Measurements from ENCODE around the gene ANKS1A.
"Not testable (repeated sequence)": the region's sequence is repeated elsewhere in the genome, so short reads cannot be mapped to it uniquely, and the experiment has no call there.

The ANKS1A gene

DNA sequence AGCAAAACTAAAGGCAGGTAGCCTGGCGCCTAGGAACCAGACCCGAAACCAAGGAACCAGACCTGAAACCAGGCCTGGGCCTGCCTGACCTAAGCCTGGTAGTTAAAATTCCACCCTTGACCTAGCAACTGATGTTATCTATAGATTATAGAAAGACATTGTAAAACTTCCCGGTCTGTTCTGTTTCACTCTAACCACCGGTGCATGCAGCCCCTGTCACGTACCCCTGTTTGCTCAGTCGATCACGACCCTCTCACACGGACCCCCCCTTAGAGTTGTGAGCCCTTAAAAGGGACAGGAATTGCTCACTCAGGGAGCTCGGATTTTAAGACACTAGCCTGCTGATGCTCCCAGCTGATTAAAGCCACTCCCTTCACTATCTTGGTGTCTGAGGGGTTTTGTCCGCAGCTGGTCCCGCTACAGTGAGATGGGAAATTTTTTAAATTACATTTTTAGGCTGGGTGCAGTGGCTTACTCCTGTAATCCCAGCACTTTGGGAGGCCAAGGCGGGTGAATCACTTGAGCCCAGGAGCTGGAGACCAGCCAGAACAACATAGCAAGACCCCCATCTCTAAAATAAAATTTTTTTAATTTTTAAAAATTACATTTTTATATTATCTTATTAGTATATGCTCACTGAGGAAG lies 115.0 kb downstream of the ANKS1A start:
- not testable (repeated sequence) for DNase-seq

- DNase-seq, result no peak
These were observed 118.0 kb downstream of the ANKS1A start for GRCh38 chr6:35007016-35007415.

DNA sequence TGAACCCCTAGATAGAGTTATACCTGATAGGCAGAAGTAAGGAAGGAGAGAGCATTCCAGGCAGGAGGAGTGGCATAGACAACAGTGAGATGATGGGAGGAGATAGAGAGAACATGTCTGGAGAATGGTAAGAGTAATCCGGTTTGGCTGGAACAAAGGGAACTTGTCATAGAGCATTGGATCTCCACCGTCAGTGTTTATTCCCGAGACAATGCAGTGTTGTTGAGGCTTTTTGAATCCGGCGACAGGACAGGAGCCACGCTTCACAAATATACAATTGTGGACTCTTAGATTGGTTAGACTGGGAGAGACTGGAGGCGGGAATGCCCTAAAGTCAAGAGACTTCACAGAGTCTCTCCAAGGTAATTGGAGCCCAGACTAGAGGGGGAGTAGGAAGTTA lies 119.8 kb downstream of the ANKS1A start:
- DNase-seq, result no peak

DNA sequence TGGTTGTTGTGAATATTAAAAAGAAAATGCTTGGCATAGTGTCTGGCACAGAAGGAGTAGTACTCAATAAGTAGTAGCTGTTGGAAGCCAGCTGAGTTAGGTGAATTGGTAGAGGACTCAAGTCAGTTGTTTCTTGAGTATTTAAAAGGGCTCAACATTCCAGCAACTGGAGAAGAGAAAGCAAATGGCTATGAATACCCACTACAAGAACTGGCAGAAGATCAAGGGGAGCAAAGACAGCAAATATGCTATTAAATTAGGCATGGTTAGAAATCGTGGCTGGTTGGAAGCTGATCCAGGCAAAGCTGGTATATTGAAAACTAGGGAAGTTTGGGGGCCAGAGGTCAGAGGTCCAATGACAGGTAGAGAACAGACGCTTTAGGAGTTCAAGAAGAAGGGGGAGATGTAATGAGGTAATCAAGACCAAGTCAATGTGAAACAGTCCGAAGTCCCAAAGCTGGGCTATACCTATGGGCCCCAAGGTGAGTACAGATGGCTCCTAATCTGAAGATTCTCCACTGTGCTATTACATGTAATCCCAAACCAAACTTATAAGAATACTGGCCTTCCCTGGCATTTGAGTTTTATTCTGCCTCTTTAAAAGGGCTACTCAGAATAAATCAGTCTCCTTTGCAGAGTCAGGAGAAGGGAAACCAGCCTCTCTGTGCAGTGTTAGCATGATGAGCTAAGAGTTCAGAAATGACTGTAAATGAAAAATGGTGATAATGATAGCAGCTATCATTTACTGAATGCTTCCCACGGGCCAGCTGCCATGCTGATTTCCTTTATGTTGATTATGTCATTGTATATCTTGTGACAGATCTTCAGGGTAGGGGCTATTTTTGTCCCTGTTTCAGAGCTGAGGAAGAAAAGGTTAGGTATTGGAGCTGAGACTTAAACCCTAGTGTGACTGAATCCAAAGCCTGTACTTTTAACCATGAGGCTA lies 122.3 kb downstream of the ANKS1A start:
- no peak for DNase-seq

DNA sequence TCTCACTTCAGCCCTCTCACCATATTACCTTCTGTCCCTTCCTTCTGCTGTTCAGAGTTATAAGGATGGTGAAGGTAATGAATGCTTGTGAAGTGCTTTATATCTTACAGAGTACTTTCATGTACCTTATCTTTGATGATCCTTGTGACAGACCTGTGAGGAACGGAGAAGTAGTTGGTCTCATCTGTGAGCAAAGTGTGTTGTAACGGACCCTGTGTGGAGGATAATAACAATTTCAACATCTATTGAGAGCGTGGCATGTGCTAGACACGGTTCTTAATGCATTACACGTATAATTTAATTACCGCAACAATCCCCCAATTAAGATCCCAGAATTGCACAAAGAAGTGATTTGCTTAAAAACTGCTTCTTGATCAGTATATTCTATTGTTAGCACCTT lies 124.6 kb downstream of the ANKS1A start:
- peak; percentile 36 for DNase-seq

- no peak for DNase-seq
These were observed 125.3 kb downstream of the ANKS1A start for GRCh38 chr6:35014341-35014740.

DNA sequence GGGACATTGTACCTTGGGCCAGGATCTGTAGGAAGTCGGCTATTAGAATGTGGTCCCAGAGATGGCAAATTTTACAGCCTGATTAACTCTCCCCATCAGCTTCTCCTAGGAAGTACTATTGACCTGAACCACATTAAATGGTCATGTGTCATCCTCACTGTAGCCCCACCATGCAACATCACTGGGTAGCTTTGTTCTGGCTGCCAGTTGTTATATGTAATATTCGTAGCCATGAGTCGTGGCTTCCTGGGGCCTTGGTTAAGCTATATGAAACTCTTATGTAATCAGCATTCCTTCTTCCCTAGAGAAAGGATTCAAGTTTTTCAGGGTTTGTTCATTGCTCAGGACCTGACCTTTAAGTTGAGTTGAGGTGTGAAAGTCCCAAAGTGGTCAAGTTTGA lies 125.7 kb downstream of the ANKS1A start:
- DNase-seq, result peak; percentile 20

- no peak for DNase-seq
These were observed 126.4 kb downstream of the ANKS1A start for GRCh38 chr6:35015476-35015875.

GRCh38 chr6:35015996-35016395 lies 126.9 kb downstream of the ANKS1A start:
- no peak for DNase-seq

GRCh38 chr6:35016502-35017321 lies 127.7 kb downstream of the ANKS1A start:
- DNase-seq, result no peak

DNA sequence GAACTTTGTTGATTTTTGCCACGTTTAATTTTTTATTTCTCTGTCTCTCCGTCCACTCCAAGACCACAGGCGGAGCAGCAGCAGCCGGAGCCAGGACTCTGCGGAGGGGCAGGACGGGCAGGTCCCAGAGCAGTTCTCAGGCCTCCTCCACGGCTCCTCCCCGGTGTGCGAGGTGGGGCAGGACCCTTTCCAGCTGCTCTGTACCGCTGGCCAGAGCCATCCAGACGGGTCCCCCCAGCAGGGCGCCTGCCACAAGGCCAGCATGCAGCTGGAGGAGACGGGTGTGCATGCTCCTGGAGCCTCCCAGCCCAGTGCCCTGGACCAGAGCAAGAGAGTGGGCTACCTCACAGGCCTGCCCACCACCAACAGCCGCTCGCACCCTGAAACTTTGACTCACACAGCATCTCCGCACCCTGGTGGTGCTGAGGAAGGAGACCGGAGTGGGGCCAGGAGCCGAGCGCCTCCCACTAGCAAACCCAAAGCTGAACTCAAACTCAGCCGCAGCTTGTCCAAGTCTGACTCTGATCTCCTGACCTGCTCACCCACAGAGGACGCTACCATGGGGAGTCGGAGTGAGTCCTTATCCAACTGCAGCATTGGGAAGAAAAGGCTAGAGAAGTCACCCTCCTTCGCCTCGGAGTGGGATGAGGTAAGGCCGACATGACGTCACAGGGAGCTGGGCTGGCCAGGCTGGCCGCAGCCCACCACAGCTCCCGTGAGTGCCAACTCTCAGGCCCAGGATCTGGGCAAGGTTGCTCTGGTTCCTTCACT lies 128.5 kb downstream of the ANKS1A start:
- no peak for DNase-seq

- DNase-seq, result no peak
These were observed 129.1 kb downstream of the ANKS1A start for GRCh38 chr6:35018182-35018519.

GRCh38 chr6:35018746-35019145 lies 129.7 kb downstream of the ANKS1A start:
- no peak for DNase-seq

DNA sequence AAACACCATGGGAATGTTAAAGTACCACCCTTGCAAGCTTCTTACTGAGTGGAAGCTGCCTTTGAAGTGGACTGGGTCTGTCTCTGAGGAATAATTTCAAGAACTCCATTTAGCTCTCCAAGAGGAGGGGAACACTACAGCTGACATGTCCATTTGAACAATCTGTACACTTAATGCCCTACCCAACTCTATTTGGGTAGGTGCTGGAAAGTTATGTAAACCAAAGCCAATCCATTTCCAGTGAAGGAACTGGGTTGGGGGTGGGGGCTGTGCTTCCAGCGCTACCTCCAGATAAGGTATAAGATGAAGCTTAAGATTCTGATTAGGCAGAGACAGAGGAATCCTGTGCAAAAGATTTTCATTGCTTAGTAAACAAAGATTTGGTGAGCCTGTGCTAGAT lies 130.1 kb downstream of the ANKS1A start:
- DNase-seq, result no peak

GRCh38 chr6:35019831-35020230 lies 130.8 kb downstream of the ANKS1A start:
- no peak for DNase-seq

- no peak for DNase-seq
These were observed 131.9 kb downstream of the ANKS1A start for GRCh38 chr6:35021004-35021403.

DNA sequence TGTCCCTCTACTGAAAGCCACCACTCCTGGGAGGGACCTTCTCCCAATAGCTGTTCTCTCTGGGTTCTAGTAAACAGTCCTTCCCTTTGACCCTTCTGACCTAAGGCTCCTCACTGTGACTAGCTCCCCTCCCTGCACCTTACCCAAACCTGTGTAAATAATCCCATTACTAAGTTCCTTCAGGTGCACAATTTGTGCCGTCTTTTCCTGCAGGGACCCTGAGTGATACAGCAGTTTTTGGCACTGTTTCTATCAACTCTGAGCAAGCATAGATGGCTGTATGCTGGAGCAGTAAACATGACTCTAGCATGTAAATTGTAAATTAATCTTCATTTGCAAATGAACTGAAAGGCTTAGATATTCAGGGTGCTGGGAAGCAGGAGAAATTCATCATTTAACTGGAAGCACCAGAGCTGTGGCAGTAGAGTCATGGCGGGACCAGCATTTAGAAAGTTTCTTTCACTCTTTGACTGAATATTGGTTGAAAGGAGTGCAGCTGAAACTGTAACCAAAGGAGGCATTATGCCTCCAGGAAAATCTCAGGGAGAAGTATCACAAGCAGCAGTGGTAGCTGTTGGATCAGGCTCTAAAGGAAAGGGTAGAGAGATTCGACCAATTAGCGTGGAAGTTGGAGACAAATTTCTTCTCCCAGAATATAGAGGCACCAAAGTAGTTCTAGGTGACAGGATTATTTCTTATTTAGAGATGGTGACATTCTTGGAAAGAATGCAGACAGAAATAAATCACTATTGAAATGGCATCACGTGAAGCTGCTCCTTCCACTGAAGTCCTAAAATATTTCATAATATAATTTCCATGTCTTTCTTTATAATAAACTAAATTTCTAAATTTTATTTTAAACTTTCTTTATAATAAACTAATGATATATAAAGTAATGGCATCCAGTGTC lies 134.3 kb downstream of the ANKS1A start:
- no peak for DNase-seq

DNA sequence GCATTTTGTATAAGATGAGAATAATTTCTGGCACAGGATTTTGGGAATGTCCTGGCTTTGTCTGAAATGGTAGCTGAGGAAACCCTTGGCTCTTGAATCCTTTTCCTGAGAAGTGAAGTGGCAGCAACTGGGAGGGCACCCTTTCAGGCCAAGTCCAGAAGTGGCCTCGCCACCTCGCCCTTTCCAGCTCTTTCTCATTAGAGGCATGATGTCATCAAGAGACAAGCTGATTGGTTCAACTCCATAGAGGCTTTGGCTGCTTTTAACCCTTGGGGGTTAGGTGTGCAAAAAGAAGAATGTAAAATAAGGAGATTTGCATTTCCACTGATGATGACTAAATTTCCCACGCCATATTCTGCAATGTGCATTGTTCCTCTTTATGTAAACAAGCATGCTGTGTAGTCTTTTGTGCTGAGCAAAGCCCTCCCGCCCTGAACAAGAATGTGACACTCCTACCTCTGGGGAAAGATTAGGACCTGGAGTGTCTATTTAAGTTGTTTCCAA lies 135.5 kb downstream of the ANKS1A start:
- DNase-seq, result peak; percentile 27

- DNase-seq, result peak; percentile 65
These were observed 136.5 kb downstream of the ANKS1A start for GRCh38 chr6:35025232-35026188.
